ENCODE measurements around the gene MRS2. TPM values are rescaled to one million over a fixed set of nuclear protein-coding genes. Genes with fewer than 3 reads are reported as not detected.

Gene MRS2
- total RNA-seq, 1 experiment from 2014 or later: 26.0 TPM

- in situ Hi-C loops (cut with HindIII; ENCODE audit: low pct_unique_long_range_greater_than_20kb, low sequenced_read_pairs): no loop called here
- H3K36me3 ChIP-seq (ENCODE audit: control insufficient read depth, insufficient read depth, low read length): no peaks in the 10 kb centered on the region
- ChIA-PET CTCF (no interaction called here), POLR2A (no interaction called here)
- DNase-seq (ENCODE audit: low read depth, low spot score) (no peak), ATAC-seq (no peak)
- H3K27ac ChIP-seq (ENCODE audit: low read length): no peak overlapping the region
- TF ChIP-seq SIN3A (IDR thresholded peaks at IDR 0.05; ENCODE audit: borderline replicate concordance, insufficient read depth, low read depth, low read length) (no peak), CTCF (IDR thresholded peaks at IDR 0.05) (no peak), REST (IDR thresholded peaks at IDR 0.05; ENCODE audit: insufficient read depth in 1 of 2, low read depth in 2 of 2, low read length in 1 of 2) (no peak), POLR2AphosphoS5 (IDR thresholded peaks at IDR 0.05; ENCODE audit: low read depth, low read length) (no peak), TCF7L2 (IDR thresholded peaks at IDR 0.05; ENCODE audit: low read depth, low read length) (no peak)
- intact Hi-C loops (cut with micrococcal nuclease; ENCODE audit: unreplicated experiment): no loop called here
- no peaks in the 10 kb centered on the region for H3K27me3 ChIP-seq (ENCODE audit: control insufficient read depth, insufficient read depth, low read length)
- H3K4me1 ChIP-seq (ENCODE audit: control insufficient read depth, insufficient read depth, low read length): no peaks in the 10 kb centered on the region
- H3K9me3 ChIP-seq (ENCODE audit: control insufficient read depth, insufficient read depth, low read depth, low read length): no peaks in the 10 kb centered on the region
- H3K4me3 ChIP-seq (ENCODE audit: low read depth in 2 of 2, low read length in 2 of 2): no peak overlapping the region
- BruUV-seq (replicated peaks): no TSS peak
Observed at GRCh38 chr6:24439858-24440539, 37.3 kb downstream of the MRS2 start.

- no peaks in the 10 kb centered on the region for H3K4me1 ChIP-seq (ENCODE audit: control insufficient read depth, insufficient read depth, low read length)
- in situ Hi-C loops (cut with HindIII; ENCODE audit: low pct_unique_long_range_greater_than_20kb, low sequenced_read_pairs) (no loop called here), intact Hi-C loops (cut with micrococcal nuclease; ENCODE audit: unreplicated experiment) (no loop called here)
- H3K27me3 ChIP-seq (ENCODE audit: control insufficient read depth, insufficient read depth, low read length): no peaks in the 10 kb centered on the region
- no peaks in the 10 kb centered on the region for H3K9me3 ChIP-seq (ENCODE audit: control insufficient read depth, insufficient read depth, low read depth, low read length)
- H3K4me3 ChIP-seq (ENCODE audit: low read depth in 2 of 2, low read length in 2 of 2): no peak overlapping the region
- BruUV-seq (replicated peaks): no TSS peak
- no peak for ATAC-seq
- DNase-seq (ENCODE audit: low read depth, low spot score): no peak
- ChIA-PET POLR2A (no interaction called here), CTCF (no interaction called here)
- no peak overlapping the region for H3K27ac ChIP-seq (ENCODE audit: low read length)
- TF ChIP-seq TCF7L2 (IDR thresholded peaks at IDR 0.05; ENCODE audit: low read depth, low read length): no peak
- TF ChIP-seq POLR2AphosphoS5 (IDR thresholded peaks at IDR 0.05; ENCODE audit: low read depth, low read length): no peak
- TF ChIP-seq SIN3A (IDR thresholded peaks at IDR 0.05; ENCODE audit: borderline replicate concordance, insufficient read depth, low read depth, low read length): no peak
- TF ChIP-seq REST (IDR thresholded peaks at IDR 0.05; ENCODE audit: insufficient read depth in 1 of 2, low read depth in 2 of 2, low read length in 1 of 2): no peak
- no peak for TF ChIP-seq CTCF (IDR thresholded peaks at IDR 0.05)
- no peaks in the 10 kb centered on the region for H3K36me3 ChIP-seq (ENCODE audit: control insufficient read depth, insufficient read depth, low read length)
Observed at GRCh38 chr6:24440897-24441598, 38.3 kb downstream of the MRS2 start.
